ENCODE data around the gene FARS2.

DNA sequence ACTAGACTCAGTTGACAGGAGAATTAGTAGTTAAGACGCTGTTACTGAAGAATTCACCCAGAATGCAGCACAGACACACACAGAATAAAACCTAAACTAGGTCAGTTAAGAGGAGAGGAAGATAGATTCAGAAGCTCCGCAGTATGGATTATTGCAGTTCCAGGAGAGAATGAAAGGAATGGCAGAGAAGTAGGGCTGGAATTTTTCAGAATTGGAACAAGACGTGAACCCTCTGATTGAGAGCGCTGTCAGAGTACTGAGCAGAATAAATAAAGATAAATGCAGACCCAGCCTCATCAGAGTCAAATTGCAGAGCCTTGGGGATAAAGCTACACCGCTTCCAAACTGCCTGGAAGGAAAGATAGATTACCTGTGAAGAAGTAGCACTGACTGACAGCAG lies 344.6 kb downstream of the FARS2 start:
- TF ChIP-seq EZH2 (IDR thresholded peaks at IDR 0.05; ENCODE audit: borderline replicate concordance, low read depth, low read length, severe bottlenecking), result no peak
- TF ChIP-seq, protein P1, sequence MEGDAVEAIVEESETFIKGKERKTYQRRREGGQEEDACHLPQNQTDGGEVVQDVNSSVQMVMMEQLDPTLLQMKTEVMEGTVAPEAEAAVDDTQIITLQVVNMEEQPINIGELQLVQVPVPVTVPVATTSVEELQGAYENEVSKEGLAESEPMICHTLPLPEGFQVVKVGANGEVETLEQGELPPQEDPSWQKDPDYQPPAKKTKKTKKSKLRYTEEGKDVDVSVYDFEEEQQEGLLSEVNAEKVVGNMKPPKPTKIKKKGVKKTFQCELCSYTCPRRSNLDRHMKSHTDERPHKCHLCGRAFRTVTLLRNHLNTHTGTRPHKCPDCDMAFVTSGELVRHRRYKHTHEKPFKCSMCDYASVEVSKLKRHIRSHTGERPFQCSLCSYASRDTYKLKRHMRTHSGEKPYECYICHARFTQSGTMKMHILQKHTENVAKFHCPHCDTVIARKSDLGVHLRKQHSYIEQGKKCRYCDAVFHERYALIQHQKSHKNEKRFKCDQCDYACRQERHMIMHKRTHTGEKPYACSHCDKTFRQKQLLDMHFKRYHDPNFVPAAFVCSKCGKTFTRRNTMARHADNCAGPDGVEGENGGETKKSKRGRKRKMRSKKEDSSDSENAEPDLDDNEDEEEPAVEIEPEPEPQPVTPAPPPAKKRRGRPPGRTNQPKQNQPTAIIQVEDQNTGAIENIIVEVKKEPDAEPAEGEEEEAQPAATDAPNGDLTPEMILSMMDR (IDR thresholded peaks at IDR 0.05; ENCODE audit: borderline replicate concordance, extremely low read depth, low read length, poor library complexity, severe bottlenecking), result no peak
